KMS-11 (cell line): ENCODE results near the gene VEGFB.

ENCODE experiments used
- H2AFZ ChIP-seq: fragments of 200-600 bp; sonication (generic); 2 replicates; pipeline ENCODE4 v1.6.1; 2016; ENCODE audit warnings: antibody characterized with exemption, mixed run types, low read depth
- H3K27ac ChIP-seq: fragments of 200-600 bp; sonication (generic); 2 replicates; pipeline ENCODE4 v1.6.1; 2016; ENCODE audit warnings: mild to moderate bottlenecking, mixed run types
- H3K27me3 ChIP-seq: fragments of 200-600 bp; sonication (generic); 2 replicates; pipeline ENCODE4 v1.6.1; 2017; ENCODE audit warnings: mild to moderate bottlenecking, low read depth, mixed run types, moderate library complexity; ENCODE audit not compliant: insufficient read depth
- H3K36me3 ChIP-seq: fragments of 200-600 bp; sonication (generic); 2 replicates; pipeline ENCODE4 v1.6.1; 2017; ENCODE audit warnings: mild to moderate bottlenecking, mixed run types; ENCODE audit not compliant: insufficient read depth
- H3K4me1 ChIP-seq: fragments of 200-600 bp; sonication (generic); 2 replicates; pipeline ENCODE4 v1.6.1; 2016; ENCODE audit warnings: mild to moderate bottlenecking, low read depth, mixed run types; ENCODE audit not compliant: poor library complexity, severe bottlenecking
- H3K4me2 ChIP-seq: fragments of 200-600 bp; sonication (generic); 2 replicates; pipeline ENCODE4 v1.7.0; 2016; ENCODE audit warnings: mild to moderate bottlenecking, mixed run types
- H3K4me3 ChIP-seq: fragments of 200-600 bp; sonication (generic); IDR thresholded peaks from 2 replicates; pipeline ENCODE4 v1.6.1; 2017; ENCODE audit warnings: low read depth, low read length, mixed read lengths; ENCODE audit not compliant: insufficient read depth
- H3K79me2 ChIP-seq: fragments of 200-600 bp; sonication (generic); 2 replicates; pipeline ENCODE4 v1.6.1; 2016; ENCODE audit warnings: low read depth, mixed run types; ENCODE audit not compliant: insufficient read depth
- H3K9ac ChIP-seq: fragments of 200-600 bp; sonication (generic); 2 replicates; pipeline ENCODE4 v1.6.1; 2016; ENCODE audit warnings: mild to moderate bottlenecking, mixed run types
- H4K20me1 ChIP-seq: fragments of 200-600 bp; sonication (generic); 2 replicates; pipeline ENCODE4 v1.6.1; 2016; ENCODE audit warnings: mild to moderate bottlenecking, mixed run types; ENCODE audit not compliant: insufficient read depth
- TF ChIP-seq, protein P1 (sequence below): fragments of 200-600 bp; sonication (generic); conservative IDR thresholded peaks from 2 replicates; pipeline ENCODE4 v1.6.1; 2017; ENCODE audit warnings: low read depth, mild to moderate bottlenecking, antibody characterized with exemption, low read length, moderate library complexity, mixed read lengths

The VEGFB gene

DNA sequence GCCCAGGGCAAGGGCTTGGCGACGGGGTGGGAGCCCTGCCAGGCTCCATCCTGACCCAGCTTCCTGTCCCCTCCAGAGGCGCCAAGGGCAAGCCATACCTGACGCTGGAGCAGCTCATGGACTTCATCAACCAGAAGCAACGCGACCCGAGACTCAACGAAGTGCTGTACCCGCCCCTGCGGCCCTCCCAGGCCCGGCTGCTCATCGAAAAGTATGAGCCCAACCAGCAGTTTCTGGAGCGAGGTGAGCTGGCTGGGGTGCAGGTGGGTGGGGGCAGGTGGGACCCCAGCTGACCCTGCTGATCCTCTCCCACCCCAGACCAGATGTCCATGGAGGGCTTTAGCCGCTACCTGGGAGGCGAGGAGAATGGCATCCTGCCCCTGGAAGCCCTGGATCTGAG, 21.9 kb downstream of the VEGFB start:
- H3K79me2 ChIP-seq: no peaks in the 10 kb centered on the region
- no peak overlapping the region for H3K9ac ChIP-seq
- no peaks in the 10 kb centered on the region for H3K36me3 ChIP-seq
- H3K4me1 ChIP-seq: peaks cover 6% of the 10 kb centered on the region
- H2AFZ ChIP-seq: no peak overlapping the region
- TF ChIP-seq, protein P1, sequence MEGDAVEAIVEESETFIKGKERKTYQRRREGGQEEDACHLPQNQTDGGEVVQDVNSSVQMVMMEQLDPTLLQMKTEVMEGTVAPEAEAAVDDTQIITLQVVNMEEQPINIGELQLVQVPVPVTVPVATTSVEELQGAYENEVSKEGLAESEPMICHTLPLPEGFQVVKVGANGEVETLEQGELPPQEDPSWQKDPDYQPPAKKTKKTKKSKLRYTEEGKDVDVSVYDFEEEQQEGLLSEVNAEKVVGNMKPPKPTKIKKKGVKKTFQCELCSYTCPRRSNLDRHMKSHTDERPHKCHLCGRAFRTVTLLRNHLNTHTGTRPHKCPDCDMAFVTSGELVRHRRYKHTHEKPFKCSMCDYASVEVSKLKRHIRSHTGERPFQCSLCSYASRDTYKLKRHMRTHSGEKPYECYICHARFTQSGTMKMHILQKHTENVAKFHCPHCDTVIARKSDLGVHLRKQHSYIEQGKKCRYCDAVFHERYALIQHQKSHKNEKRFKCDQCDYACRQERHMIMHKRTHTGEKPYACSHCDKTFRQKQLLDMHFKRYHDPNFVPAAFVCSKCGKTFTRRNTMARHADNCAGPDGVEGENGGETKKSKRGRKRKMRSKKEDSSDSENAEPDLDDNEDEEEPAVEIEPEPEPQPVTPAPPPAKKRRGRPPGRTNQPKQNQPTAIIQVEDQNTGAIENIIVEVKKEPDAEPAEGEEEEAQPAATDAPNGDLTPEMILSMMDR: no peak
- H3K4me3 ChIP-seq: no peak overlapping the region
- H3K27me3 ChIP-seq: no peaks in the 10 kb centered on the region
- H4K20me1 ChIP-seq: no peaks in the 10 kb centered on the region
- H3K27ac ChIP-seq: no peak overlapping the region
- H3K4me2 ChIP-seq: no peak overlapping the region

DNA sequence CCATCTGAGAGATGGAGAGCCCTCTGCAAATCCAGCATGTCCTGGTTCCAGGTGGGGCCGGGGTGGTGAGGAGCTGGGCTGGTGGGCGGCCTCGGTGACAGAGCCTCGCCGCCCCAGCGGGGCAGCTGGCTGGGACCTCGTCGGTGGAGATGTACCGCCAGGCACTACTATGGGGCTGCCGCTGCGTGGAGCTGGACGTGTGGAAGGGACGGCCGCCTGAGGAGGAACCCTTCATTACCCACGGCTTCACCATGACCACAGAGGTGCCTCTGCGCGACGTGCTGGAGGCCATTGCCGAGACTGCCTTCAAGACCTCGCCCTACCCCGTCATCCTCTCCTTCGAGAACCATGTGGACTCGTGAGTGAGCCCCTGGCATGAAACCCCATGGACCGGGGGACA, 24.0 kb downstream of the VEGFB start:
- Histone ChIP-seq H3K4me3 (no peak overlapping the region), H3K9ac (no peak overlapping the region), H4K20me1 (no peaks in the 10 kb centered on the region), H3K4me2 (no peak overlapping the region), H3K36me3 (no peaks in the 10 kb centered on the region), H3K79me2 (no peaks in the 10 kb centered on the region), H3K27ac (no peak overlapping the region), H3K4me1 (no peaks in the 10 kb centered on the region), H3K27me3 (no peaks in the 10 kb centered on the region), H2AFZ (no peak overlapping the region)
- TF ChIP-seq, protein P1: no peak

DNA sequence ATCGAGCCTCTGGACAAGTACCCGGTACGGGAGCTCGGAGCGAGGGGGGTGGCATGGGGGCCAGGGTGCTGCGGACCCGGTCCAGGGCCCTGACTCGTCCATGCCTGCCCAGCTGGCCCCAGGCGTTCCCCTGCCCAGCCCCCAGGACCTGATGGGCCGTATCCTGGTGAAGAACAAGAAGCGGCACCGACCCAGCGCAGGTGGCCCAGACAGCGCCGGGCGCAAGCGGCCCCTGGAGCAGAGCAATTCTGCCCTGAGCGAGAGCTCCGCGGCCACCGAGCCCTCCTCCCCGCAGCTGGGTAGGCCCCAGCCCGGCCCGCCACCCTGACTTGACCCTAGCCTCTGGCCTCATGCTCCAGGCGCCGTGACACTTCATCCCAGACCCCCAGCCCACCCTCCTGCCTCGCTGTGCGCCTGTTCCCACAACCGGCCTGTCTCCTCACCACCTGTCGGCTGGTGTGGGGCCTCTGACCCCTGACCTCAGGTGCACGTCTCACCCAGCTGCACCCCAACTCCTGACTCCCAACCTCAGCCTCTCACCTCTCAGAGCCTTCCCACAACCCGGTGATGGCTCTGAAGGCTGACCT, 24.7 kb downstream of the VEGFB start:
- Histone ChIP-seq H3K79me2 (no peaks in the 10 kb centered on the region), H3K9ac (no peak overlapping the region), H3K4me3 (no peak overlapping the region), H3K4me2 (no peak overlapping the region), H3K27me3 (no peaks in the 10 kb centered on the region), H4K20me1 (no peaks in the 10 kb centered on the region), H3K27ac (no peak overlapping the region), H2AFZ (no peak overlapping the region), H3K4me1 (no peaks in the 10 kb centered on the region), H3K36me3 (no peaks in the 10 kb centered on the region)
- TF ChIP-seq, protein P1: no peak

DNA sequence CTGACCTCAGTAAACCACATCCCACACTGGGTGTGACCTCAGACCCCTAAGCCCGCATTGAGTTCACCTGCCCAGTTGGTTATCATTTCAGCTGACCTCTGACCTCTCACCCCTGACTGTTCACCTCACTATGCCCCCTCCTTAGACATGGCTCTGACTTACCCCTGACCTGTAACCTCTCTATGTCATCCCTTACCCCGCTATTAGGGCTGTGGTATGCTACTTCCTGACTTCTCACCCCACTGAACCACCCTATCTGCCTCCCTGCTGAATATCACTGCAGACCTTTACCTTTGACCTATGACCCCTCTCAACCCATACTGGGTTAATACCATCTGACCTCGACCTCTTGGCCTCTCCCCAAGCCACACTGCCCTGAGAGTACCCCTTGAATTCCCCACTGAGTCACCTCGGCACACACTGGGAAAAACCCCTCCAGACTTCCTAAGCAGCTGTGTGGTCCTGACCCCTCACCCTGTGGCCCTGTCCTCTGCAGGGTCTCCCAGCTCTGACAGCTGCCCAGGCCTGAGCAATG, 25.2 kb downstream of the VEGFB start:
- Histone ChIP-seq H3K4me3 (no peak overlapping the region), H3K27ac (no peak overlapping the region), H4K20me1 (no peaks in the 10 kb centered on the region), H2AFZ (no peak overlapping the region), H3K4me2 (no peak overlapping the region), H3K4me1 (no peaks in the 10 kb centered on the region), H3K79me2 (no peaks in the 10 kb centered on the region), H3K36me3 (no peaks in the 10 kb centered on the region), H3K9ac (no peak overlapping the region), H3K27me3 (no peaks in the 10 kb centered on the region)
- TF ChIP-seq, protein P1: no peak
